Mammary epithelial cell (primary cell): ENCODE data around the gene MDC1.

Source experiments
- CTCF ChIP-seq, 2 donors: IDR thresholded peaks in 1 of 2; conservative IDR thresholded peaks in 1 of 2; 2 replicates each; pipeline ENCODE4 v1.5.1; 2011 to 2012; ENCODE audit warnings: inconsistent platforms in 2 of 2, low read length in 2 of 2, mild to moderate bottlenecking in 2 of 2, control low read depth in 1 of 2, low read depth in 1 of 2; ENCODE audit not compliant: insufficient read depth in 1 of 2; ENCODE audit errors: extremely low read depth in 1 of 2
- EZH2 ChIP-seq: IDR thresholded peaks from 2 replicates; pipeline ENCODE4 v1.6.1; 2012; ENCODE audit warnings: low read length, inconsistent platforms, borderline replicate concordance

GRCh38 chr6:30748851-30749540 is 31.9 kb upstream of the MDC1 start:
- no peak for TF ChIP-seq CTCF (conservative IDR thresholded peaks at IDR 0.05 in 1 of 2, IDR thresholded peaks at IDR 0.05 in 1 of 2; ENCODE audit: extremely low read depth in 1 of 2, insufficient read depth in 1 of 2, low read depth in 1 of 2, low read length in 2 of 2)
- no peak for TF ChIP-seq EZH2
